Measurements from ENCODE around the gene ATP7A.
"Not testable (repeated sequence)": the region's sequence is repeated elsewhere in the genome, so short reads cannot be mapped to it uniquely, and the experiment has no call there.

The ATP7A gene

GRCh38 chrX:77899081-77899828 lies 11.2 kb upstream of the ATP7A start, which contains the start of gene COX7B:
Gene COX7B (plus strand): TSS chrX:77899468. CDS start chrX:77899554, 86 bp downstream.
- TF ChIP-seq CTCF (IDR thresholded peaks at IDR 0.05; ENCODE audit: control insufficient read depth, insufficient read depth, low read depth, low read length, missing control alignments), result peak; percentile 33
- DNase-seq (ENCODE audit: low read depth), result peak; percentile 90
- peak within 1 kb of the TSS; percentile 49 for H3K4me3 ChIP-seq (ENCODE audit: control insufficient read depth, low read depth, low read length)

DNA sequence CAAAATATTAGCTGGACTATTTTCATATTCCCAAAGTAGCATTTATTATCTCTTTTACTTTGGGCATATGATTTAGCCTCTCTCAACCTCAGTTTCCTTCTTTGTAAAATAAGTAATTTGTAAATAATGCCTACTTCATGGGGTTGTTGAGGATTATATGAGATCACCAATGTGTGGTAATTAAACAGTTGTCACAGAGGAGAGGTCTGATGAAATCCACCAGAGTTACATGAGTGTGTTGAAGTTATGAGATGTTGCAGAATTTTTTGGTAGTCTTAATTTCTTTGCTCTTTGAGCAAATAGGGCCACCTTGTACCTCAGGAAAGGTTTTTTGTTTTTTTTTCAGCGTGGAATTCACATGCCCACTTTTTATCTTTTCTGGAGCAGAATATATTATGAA lies 9.8 kb upstream of the ATP7A start:
- no peak for TF ChIP-seq CTCF (IDR thresholded peaks at IDR 0.05; ENCODE audit: control insufficient read depth, insufficient read depth, low read depth, low read length, missing control alignments)
- no peak for DNase-seq (ENCODE audit: low read depth)
- H3K4me3 ChIP-seq (ENCODE audit: control insufficient read depth, low read depth, low read length), result peak overlapping the region; percentile 49; the same call in 1 of the 2 replicates

GRCh38 chrX:77901506-77901905 lies 9.0 kb upstream of the ATP7A start:
- no peak overlapping the region for H3K4me3 ChIP-seq (ENCODE audit: control insufficient read depth, low read depth, low read length)
- TF ChIP-seq CTCF (IDR thresholded peaks at IDR 0.05; ENCODE audit: control insufficient read depth, insufficient read depth, low read depth, low read length, missing control alignments), result no peak
- no peak for DNase-seq (ENCODE audit: low read depth)

- no peak overlapping the region for H3K4me3 ChIP-seq (ENCODE audit: control insufficient read depth, low read depth, low read length)
- TF ChIP-seq CTCF (IDR thresholded peaks at IDR 0.05; ENCODE audit: control insufficient read depth, insufficient read depth, low read depth, low read length, missing control alignments), result no peak
- no peak for DNase-seq (ENCODE audit: low read depth)
These were observed 6.9 kb downstream of the ATP7A start for GRCh38 chrX:77917294-77917933.

DNA sequence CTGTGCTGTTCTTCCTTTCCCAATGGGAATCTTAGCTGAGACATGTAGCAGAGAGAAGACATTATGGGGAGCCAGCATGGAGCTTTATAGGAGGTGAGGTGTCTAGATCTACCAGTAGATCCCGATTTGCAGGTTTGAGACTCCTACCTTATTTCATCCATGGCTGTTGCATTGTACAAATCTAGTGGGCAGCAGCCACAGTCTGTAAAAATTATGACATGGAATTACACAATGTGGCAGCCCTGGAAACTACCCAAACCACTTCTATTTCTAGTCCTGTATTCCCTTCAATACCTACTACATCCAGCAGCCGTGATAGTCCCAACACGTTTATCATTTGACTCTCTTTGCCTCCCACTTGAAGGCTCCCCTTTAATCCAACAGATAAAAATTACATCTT lies 8.1 kb downstream of the ATP7A start:
- TF ChIP-seq CTCF (IDR thresholded peaks at IDR 0.05; ENCODE audit: control insufficient read depth, insufficient read depth, low read depth, low read length, missing control alignments), result no peak
- no peak overlapping the region for H3K4me3 ChIP-seq (ENCODE audit: control insufficient read depth, low read depth, low read length)
- no peak for DNase-seq (ENCODE audit: low read depth)

DNA sequence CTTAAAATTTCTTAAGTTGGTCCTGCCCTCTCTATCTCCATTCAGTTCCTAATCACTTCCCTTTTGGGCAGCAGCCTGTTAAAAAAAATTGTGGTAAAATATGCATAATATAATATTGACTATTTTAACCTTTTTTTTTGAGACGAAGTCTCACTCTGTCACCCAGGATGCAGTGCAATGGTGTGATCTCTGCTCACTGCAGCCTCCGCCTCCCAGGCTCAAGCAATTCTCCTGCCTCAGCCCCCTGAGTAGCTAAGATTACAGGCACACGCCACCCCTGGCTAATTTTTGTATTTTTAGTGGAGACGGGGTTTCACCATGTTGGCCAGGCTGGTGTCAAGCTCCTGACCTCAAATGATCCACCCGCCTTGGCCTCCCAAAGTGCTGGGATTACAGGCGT lies 8.9 kb downstream of the ATP7A start:
- DNase-seq (ENCODE audit: low read depth), result not testable (repeated sequence)

DNA sequence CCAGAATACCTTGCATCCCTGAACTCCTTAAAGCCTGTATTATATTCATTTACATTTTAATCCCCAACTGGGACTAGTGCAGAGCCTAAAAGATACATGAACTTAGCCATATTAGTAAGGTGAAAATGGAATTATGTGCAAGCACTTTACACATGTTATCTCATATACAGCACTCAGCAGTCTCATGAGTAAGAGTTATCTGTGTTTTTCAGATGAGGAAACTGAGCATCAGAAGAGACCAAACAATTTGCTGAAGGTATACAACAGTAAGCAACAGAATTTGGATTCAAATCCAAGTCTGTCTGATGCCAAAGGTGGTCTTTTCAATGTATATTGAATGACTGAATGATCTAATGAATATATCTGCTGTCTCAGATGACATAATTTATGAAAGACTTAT lies 12.3 kb downstream of the ATP7A start:
- no peak for DNase-seq (ENCODE audit: low read depth)
- TF ChIP-seq CTCF (IDR thresholded peaks at IDR 0.05; ENCODE audit: control insufficient read depth, insufficient read depth, low read depth, low read length, missing control alignments), result no peak
- H3K4me3 ChIP-seq (ENCODE audit: control insufficient read depth, low read depth, low read length), result no peak overlapping the region

More for the DNA sequence above, 8.9 kb downstream of the ATP7A start:
- H3K4me3 ChIP-seq (ENCODE audit: control insufficient read depth, low read depth, low read length), result not testable (repeated sequence)

Data from AG09309 (cell line).